K562 (cell line): Measurements from ENCODE around the gene NRG2. TPM values are rescaled to one million over a fixed set of nuclear protein-coding genes. Genes with fewer than 3 reads are reported as not detected.

Source experiments
- ATAC-seq: fragments of 200-7000 bp; cut with Tn5 transposase; 3 replicates; pipeline ENCODE4 v1.9.1; 2020; ENCODE audit warnings: moderate library complexity
- BruUV-seq: library from RNA; stranded (reverse); fragments of 400-500 nt; replicated peaks from 2 replicates; lab custom pipeline; 2021; lab: Mats Ljungman, UMichigan
- CTCF ChIA-PET: fragments of 300-600 bp; formaldehyde crosslinking; extraction: SDS; loops from one replicate; lab custom pipeline; 2021; ENCODE audit warnings: low intra/inter-chr PET ratio; lab: Yijun Ruan, JAX
- POLR2A ChIA-PET: fragments of 300-600, 350-650 bp; sonication (Branson Sonifier 250); formaldehyde crosslinking; extraction: SDS; loops from one replicate; lab custom pipeline; 2021; ENCODE audit warnings: antibody characterized with exemption, inconsistent platforms; lab: Yijun Ruan, JAX
- DNase-seq, 4 experiments: peaks; one replicate each; pipeline versions ENCODE4 v3.0.0 to v3.0.0-alpha.2; 2011 to 2018; ENCODE audit warnings: low spot score in 3 of 4, mixed read lengths in 3 of 4; ENCODE audit errors: extremely low read depth in 1 of 4
- FAIRE-seq: peaks from 2 replicates; lab custom pipeline; 2011; peaks lifted over from hg19 to GRCh38; lab: Jason Lieb, UNC
- H2AFZ ChIP-seq: 2 replicates; pipeline ENCODE4 v1.6.0; 2011; ENCODE audit warnings: low read depth, low read length, control low read depth, inconsistent platforms
- H3K27ac ChIP-seq: fragments of 200-600 bp; 3 replicates; pipeline ENCODE4 v1.8.0; 2011; ENCODE audit warnings: low read depth, mild to moderate bottlenecking, control low read depth, inconsistent platforms, low read length, moderate library complexity, mixed read lengths; ENCODE audit errors: extremely low read depth
- H3K27me3 ChIP-seq, 2 experiments: fragments of 300-600 bp in 1 of 2; 2 replicates in 1 of 2; 3 replicates in 1 of 2; pipeline versions ENCODE4 v1.6.0 to v1.8.0; 2011; ENCODE audit warnings: inconsistent platforms in 2 of 2, low read length in 2 of 2, mild to moderate bottlenecking in 1 of 2, mixed read lengths in 1 of 2, moderate library complexity in 1 of 2; ENCODE audit not compliant: control insufficient read depth in 2 of 2, insufficient read depth in 2 of 2
- H3K36me3 ChIP-seq: fragments of 300-600 bp; 3 replicates; pipeline ENCODE4 v1.8.0; 2011; ENCODE audit warnings: mild to moderate bottlenecking, low read length, inconsistent platforms; ENCODE audit not compliant: control insufficient read depth, insufficient read depth
- H3K4me1 ChIP-seq, 2 experiments: fragments of 200-600 bp in 1 of 2; replicated peaks in 1 of 2; 2 replicates in 1 of 2; 3 replicates in 1 of 2; pipeline versions ENCODE4 v1.5.1 to v1.8.0; 2011; ENCODE audit warnings: inconsistent platforms in 2 of 2, low read length in 2 of 2, mild to moderate bottlenecking in 1 of 2, mixed read lengths in 1 of 2, moderate library complexity in 1 of 2; ENCODE audit not compliant: control insufficient read depth in 2 of 2, insufficient read depth in 2 of 2
- H3K4me2 ChIP-seq: 2 replicates; pipeline ENCODE4 v1.6.1; 2011; ENCODE audit warnings: low read length, control low read depth, inconsistent platforms, mixed read lengths; ENCODE audit not compliant: insufficient read depth
- H3K4me3 ChIP-seq: fragments of 200-600 bp; sonication (generic), shearing (Covaris generic); 2 replicates; pipeline ENCODE4 v1.5.1; 2016; ENCODE audit warnings: control low read depth, inconsistent platforms
- H3K79me2 ChIP-seq: fragments of 200-600 bp; 3 replicates; pipeline ENCODE4 v1.8.0; 2011; ENCODE audit warnings: low read length, inconsistent platforms; ENCODE audit not compliant: control insufficient read depth, insufficient read depth
- H3K9ac ChIP-seq, 2 experiments: 2 replicates each; pipeline versions ENCODE4 v1.6.0 to v1.6.1; 2011; ENCODE audit warnings: low read depth in 2 of 2, low read length in 2 of 2, control low read depth in 1 of 2, inconsistent platforms in 1 of 2, mild to moderate bottlenecking in 1 of 2, mixed read lengths in 1 of 2; ENCODE audit not compliant: insufficient read depth in 1 of 2
- H3K9me1 ChIP-seq: one replicate; pipeline ENCODE4 v1.6.0; 2011; ENCODE audit warnings: inconsistent platforms, mild to moderate bottlenecking, low read length, moderate library complexity; ENCODE audit not compliant: control insufficient read depth, insufficient read depth
- H3K9me3 ChIP-seq: replicated peaks from 2 replicates; pipeline ENCODE4 v1.5.1; 2011; ENCODE audit warnings: low read depth, low read length, inconsistent platforms; ENCODE audit not compliant: control insufficient read depth, insufficient read depth
- H4K20me1 ChIP-seq: replicated peaks from 2 replicates; pipeline ENCODE4 v1.6.1; 2011; ENCODE audit warnings: low read length, inconsistent platforms, mixed read lengths; ENCODE audit not compliant: control insufficient read depth, insufficient read depth
- ARHGAP35 ChIP-seq: fragments of 450-650 bp; IDR thresholded peaks from 2 replicates; pipeline ENCODE4 v1.6.1; 2018; ENCODE audit not compliant: partially characterized antibody
- CREBBP ChIP-seq: IDR thresholded peaks from one replicate; pipeline ENCODE4 v1.6.1; 2012; ENCODE audit warnings: low read depth, mild to moderate bottlenecking, control low read depth, inconsistent platforms, low read length
- GATA2 ChIP-seq: sonication (generic); formaldehyde crosslinking; IDR thresholded peaks from 2 replicates; pipeline ENCODE4 v1.4.0; 2020; ENCODE audit warnings: mild to moderate bottlenecking, missing genetic modification reagents
- HEY1 ChIP-seq: fragments of 250-450 bp; sonication (Bioruptor Pico); IDR thresholded peaks from 2 replicates; pipeline ENCODE4 v1.5.0; 2020; ENCODE audit warnings: mild to moderate bottlenecking, moderate library complexity, borderline replicate concordance
- MCM3 ChIP-seq: fragments of 450-650 bp; IDR thresholded peaks from 2 replicates; pipeline ENCODE4 v1.6.1; 2016
- NCOR1 ChIP-seq: fragments of 450-650 bp; IDR thresholded peaks from 2 replicates; pipeline ENCODE4 v1.6.1; 2016; ENCODE audit warnings: mild to moderate bottlenecking, moderate library complexity
- NUFIP1 ChIP-seq: fragments of 450-650 bp; IDR thresholded peaks from 2 replicates; pipeline ENCODE4 v1.6.1; 2018; ENCODE audit not compliant: partially characterized antibody
- WGBS: fragments of 100-300 bp; shearing (Covaris generic); methylation state at CpG from one replicate; pipeline ENCODE4 v1.1.6; 2016; ENCODE audit warnings: low coverage, mixed read lengths; ENCODE audit not compliant: insufficient coverage; ENCODE audit errors: missing lambda C conversion rate; 5-methylcytosine and 5-hydroxymethylcytosine counted together
- in situ Hi-C: fragments of 300-500 bp; cut with MboI; formaldehyde crosslinking; loops from 4 replicates; pipeline ENCODE4 v1.15.0; 2018; ENCODE audit warnings: inconsistent platforms, mixed read lengths
- intact Hi-C: fragments of 100-400 bp; cut with micrococcal nuclease; formaldehyde crosslinking; loops from 2 replicates; pipeline ENCODE4 v1.14.2; 2022
- polyA plus RNA-seq, 8 experiments: library from polyadenylated mRNA; depleted of rRNA in 4 of 8; stranded (reverse) in 5 of 8; unstranded in 3 of 8; fragments of >200 nt; fragmentation: Nextera tagmentation in 2 of 8; fragmentation: Illumina TruSeq in 1 of 8; extraction: Ambion mirVana in 2 of 8; extraction: Trizol in 1 of 8; gene quantifications; 2 replicates each; pipeline versions ENCODE4 v1.2.1 to v1.2.3, GENCODE V29; 2011 to 2014; ENCODE audit warnings: inconsistent platforms in 1 of 8, missing spikeins in 1 of 8
- total RNA-seq, 7 experiments: library from RNA; depleted of rRNA in 6 of 7; stranded (reverse); fragments of >200 nt in 6 of 7; fragmentation: Illumina TruSeq in 2 of 7; extraction: Trizol in 2 of 7; gene quantifications; 2 replicates each; pipeline versions ENCODE4 v1.2.1 to v1.2.3, GENCODE V29; 2011 to 2021; ENCODE audit warnings: low replicate concordance in 1 of 7
- TF ChIP-seq, protein P1 (sequence below): fragments of 450-650 bp; formaldehyde crosslinking; IDR thresholded peaks from 2 replicates; pipeline ENCODE4 v1.4.0; 2020; ENCODE audit warnings: mild to moderate bottlenecking, moderate library complexity
- TF ChIP-seq, protein P2 (sequence below): fragments of 250-450 bp; sonication (Bioruptor Pico); IDR thresholded peaks from 2 replicates; pipeline ENCODE4 v1.8.0; 2022; ENCODE audit warnings: inconsistent platforms

The NRG2 gene
- total and polyA plus RNA-seq, 9 of the 15 experiments (the other 6 are each of a cell fraction or from before 2014, with no cell fraction given), result not detected

GRCh38 chr5:139975306-139975705 lies 67.8 kb downstream of the NRG2 start:
- DNase-seq, result no peak
- no peaks in the 10 kb centered on the region for H3K4me1 ChIP-seq
- H3K4me3 ChIP-seq, result no peak overlapping the region
- H3K9me3 ChIP-seq, result no peaks in the 10 kb centered on the region
- no peak for TF ChIP-seq MCM3
- TF ChIP-seq NCOR1, result no peak
- TF ChIP-seq ARHGAP35, result no peak
- no peak for TF ChIP-seq NUFIP1
- TF ChIP-seq, protein P1, sequence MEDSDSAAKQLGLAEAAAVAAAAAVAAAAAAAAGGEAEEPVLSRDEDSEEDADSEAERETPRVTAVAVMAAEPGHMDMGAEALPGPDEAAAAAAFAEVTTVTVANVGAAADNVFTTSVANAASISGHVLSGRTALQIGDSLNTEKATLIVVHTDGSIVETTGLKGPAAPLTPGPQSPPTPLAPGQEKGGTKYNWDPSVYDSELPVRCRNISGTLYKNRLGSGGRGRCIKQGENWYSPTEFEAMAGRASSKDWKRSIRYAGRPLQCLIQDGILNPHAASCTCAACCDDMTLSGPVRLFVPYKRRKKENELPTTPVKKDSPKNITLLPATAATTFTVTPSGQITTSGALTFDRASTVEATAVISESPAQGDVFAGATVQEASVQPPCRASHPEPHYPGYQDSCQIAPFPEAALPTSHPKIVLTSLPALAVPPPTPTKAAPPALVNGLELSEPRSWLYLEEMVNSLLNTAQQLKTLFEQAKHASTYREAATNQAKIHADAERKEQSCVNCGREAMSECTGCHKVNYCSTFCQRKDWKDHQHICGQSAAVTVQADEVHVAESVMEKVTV (CRISPR knock-in tag), result no peak
- no peak for TF ChIP-seq CREBBP
- no peak for TF ChIP-seq HEY1 (CRISPR knock-in tag)
- no peak for TF ChIP-seq GATA2 (CRISPR knock-in tag)
- TF ChIP-seq, protein P2, sequence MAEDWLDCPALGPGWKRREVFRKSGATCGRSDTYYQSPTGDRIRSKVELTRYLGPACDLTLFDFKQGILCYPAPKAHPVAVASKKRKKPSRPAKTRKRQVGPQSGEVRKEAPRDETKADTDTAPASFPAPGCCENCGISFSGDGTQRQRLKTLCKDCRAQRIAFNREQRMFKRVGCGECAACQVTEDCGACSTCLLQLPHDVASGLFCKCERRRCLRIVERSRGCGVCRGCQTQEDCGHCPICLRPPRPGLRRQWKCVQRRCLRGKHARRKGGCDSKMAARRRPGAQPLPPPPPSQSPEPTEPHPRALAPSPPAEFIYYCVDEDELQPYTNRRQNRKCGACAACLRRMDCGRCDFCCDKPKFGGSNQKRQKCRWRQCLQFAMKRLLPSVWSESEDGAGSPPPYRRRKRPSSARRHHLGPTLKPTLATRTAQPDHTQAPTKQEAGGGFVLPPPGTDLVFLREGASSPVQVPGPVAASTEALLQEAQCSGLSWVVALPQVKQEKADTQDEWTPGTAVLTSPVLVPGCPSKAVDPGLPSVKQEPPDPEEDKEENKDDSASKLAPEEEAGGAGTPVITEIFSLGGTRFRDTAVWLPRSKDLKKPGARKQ (CRISPR knock-in tag), result no peak
- TF ChIP-seq, all 486 proteins: peak for 0
- FAIRE-seq, result no peak
- in situ Hi-C loops (no loop called here), intact Hi-C loops (no loop called here)
- ChIA-PET POLR2A (interaction anchor here (0.6 kb wide), 1 partner anchor 196 kb away, joined by 6 read pairs; no protein-coding TSS in a partner anchor), CTCF (interaction anchor here (0.6 kb wide), 1 partner anchor 884 kb away, joined by 3 read pairs; no protein-coding TSS in a partner anchor)
- no peak for ATAC-seq
- Histone ChIP-seq H3K27me3 (peaks cover 5 to 11% of the 10 kb centered on the region in 2 experiments; a peak in 3 of 5 replicates), H3K9ac (no peak overlapping the region), H2AFZ (no peak overlapping the region), H3K27ac (no peak overlapping the region), H3K79me2 (no peaks in the 10 kb centered on the region), H3K36me3 (no peaks in the 10 kb centered on the region), H3K4me2 (no peak overlapping the region), H3K9me1 (no peaks in the 10 kb centered on the region), H4K20me1 (no peaks in the 10 kb centered on the region)
- no TSS peak for BruUV-seq
- WGBS, result 0% methylated on average over 3 of the region's 3 CpGs
